ENCODE results near the gene YBX1. TPM values are rescaled to one million over a fixed set of nuclear protein-coding genes. Genes with fewer than 3 reads are reported as not detected.

The YBX1 gene
- total and polyA plus RNA-seq, 2 donors (not counting 1 experiment from before 2014, with no cell fraction given): 164 to 345 TPM

DNA sequence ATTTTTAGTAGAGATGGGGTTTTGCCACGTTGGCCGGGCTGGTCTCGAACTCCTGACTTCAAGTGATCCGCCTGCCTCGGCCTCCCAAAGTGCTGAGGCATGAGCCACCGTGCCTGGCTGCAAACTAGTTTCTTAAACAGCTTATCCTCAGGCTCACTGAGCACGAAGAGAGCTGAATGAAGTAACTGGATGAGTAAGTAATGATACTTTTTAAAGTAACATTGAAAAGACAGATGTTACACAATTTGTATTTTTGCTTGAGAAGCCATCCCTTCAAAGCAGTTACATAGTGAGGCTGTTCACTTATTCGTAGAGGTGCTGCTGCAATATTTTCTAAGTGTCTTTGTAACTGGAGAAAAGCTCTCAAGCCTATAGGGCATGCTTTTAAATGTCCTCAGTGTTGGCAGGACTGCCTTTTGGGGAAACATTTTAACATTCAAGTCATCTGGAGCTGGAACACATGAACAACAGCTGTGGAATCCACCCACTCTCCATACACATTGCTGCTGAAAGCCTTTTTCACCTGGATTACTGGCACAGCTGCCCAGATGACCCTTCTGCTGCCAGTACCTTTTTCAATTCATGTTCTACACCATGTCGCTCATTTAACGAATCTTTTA is 2.7 kb upstream of the YBX1 start:
- Histone ChIP-seq H3K4me1 (ENCODE audit: control insufficient read depth in 2 of 2, insufficient read depth in 2 of 2, low read length in 2 of 2) (peaks cover 24 to 25% of the 10 kb centered on the region in 2 donors), H3K27me3 (replicated peaks in 1 of 4; ENCODE audit: control extremely low read depth in 1 of 4, control insufficient read depth in 3 of 4, insufficient read depth in 4 of 4, low read length in 3 of 4) (no peaks in the 10 kb centered on the region), H3K27ac (ENCODE audit: low read length in 2 of 2) (no peak overlapping the region), H2AFZ (ENCODE audit: insufficient read depth, low read depth, low read length, poor library complexity, severe bottlenecking) (no peak overlapping the region), H3K36me3 (replicated peaks in 1 of 2; ENCODE audit: control extremely low read depth in 1 of 2, control insufficient read depth in 1 of 2, extremely low read depth in 1 of 2, insufficient read depth in 2 of 2, low read length in 1 of 2) (peaks cover 0 to 20% of the 10 kb centered on the region in 2 experiments), H4K20me1 (ENCODE audit: control insufficient read depth, insufficient read depth, low read length, poor library complexity, severe bottlenecking) (peaks cover 15% of the 10 kb centered on the region), H3K4me3 (ENCODE audit: control extremely low read depth in 1 of 5, extremely low read depth in 1 of 5, insufficient read depth in 1 of 5, low read depth in 2 of 5, low read length in 4 of 5) (no peak overlapping the region), H3K4me2 (replicated peaks; ENCODE audit: low read depth, low read length, poor library complexity, severe bottlenecking) (no peak overlapping the region), H3K9me3 (ENCODE audit: control extremely low read depth in 1 of 3, control insufficient read depth in 2 of 3, insufficient read depth in 1 of 3, low read length in 2 of 3) (no peaks in the 10 kb centered on the region), H3K79me2 (ENCODE audit: control insufficient read depth, insufficient read depth, low read length) (peaks cover 31% of the 10 kb centered on the region), H3K9ac (ENCODE audit: low read length) (no peak overlapping the region)
- no peak overlapping the region for H3K4me3 Mint-ChIP-seq
- no peaks in the 10 kb centered on the region for H3K9me3 Mint-ChIP-seq (ENCODE audit: insufficient read depth)
- no peak for TF ChIP-seq EZH2 (IDR thresholded peaks at IDR 0.05; ENCODE audit: borderline replicate concordance, insufficient read depth, low read depth, low read length, poor library complexity, severe bottlenecking)
- TF ChIP-seq, protein P1, sequence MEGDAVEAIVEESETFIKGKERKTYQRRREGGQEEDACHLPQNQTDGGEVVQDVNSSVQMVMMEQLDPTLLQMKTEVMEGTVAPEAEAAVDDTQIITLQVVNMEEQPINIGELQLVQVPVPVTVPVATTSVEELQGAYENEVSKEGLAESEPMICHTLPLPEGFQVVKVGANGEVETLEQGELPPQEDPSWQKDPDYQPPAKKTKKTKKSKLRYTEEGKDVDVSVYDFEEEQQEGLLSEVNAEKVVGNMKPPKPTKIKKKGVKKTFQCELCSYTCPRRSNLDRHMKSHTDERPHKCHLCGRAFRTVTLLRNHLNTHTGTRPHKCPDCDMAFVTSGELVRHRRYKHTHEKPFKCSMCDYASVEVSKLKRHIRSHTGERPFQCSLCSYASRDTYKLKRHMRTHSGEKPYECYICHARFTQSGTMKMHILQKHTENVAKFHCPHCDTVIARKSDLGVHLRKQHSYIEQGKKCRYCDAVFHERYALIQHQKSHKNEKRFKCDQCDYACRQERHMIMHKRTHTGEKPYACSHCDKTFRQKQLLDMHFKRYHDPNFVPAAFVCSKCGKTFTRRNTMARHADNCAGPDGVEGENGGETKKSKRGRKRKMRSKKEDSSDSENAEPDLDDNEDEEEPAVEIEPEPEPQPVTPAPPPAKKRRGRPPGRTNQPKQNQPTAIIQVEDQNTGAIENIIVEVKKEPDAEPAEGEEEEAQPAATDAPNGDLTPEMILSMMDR (IDR thresholded peaks at IDR 0.05): no peak
- ATAC-seq (ENCODE audit: low read depth): no peak
- ChIA-PET POLR2A (no interaction called here), CTCF (interaction anchor here (1.1 to 1.4 kb wide), 3 partner anchors 21 to 87 kb away, joined by 3 to 4 read pairs (median 3); partner anchors contain the start of genes P3H1 and PPIH)
- WGBS (ENCODE audit: insufficient coverage): 90% methylated on average over 4 of the region's 10 CpGs
- intact Hi-C loops (cut with micrococcal nuclease): no loop called here
- H3K27me3 Mint-ChIP-seq: no peaks in the 10 kb centered on the region
- no peak overlapping the region for H3K27ac Mint-ChIP-seq
- peaks cover 30% of the 10 kb centered on the region for H3K4me1 Mint-ChIP-seq
- DNase-seq: no peak

DNA sequence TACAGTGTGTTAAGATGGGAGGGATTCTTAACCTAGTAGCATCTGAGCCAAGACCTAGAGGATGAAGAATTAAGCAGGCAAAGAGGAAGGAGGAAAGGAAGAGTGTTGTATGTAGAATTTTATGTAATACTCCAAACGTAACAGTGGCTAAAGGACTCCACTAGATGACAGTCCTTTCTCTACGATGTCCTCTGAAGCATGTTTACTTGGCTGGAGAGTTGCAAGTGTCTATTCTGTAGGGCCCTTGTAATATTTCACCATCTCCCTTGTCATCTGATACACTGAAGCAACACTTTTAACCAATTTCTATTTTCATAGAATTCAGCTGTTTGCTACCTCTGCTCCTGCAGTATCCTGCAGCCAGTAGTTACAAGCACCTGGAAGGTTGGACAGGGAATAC is 2.2 kb upstream of the YBX1 start:
- Mint-ChIP-seq H3K4me1 (peaks cover 36% of the 10 kb centered on the region), H3K4me3 (peak overlapping the region; percentile 99), H3K9me3 (ENCODE audit: insufficient read depth) (no peaks in the 10 kb centered on the region), H3K27me3 (no peaks in the 10 kb centered on the region), H3K27ac (no peak overlapping the region)
- H3K9me3 ChIP-seq (ENCODE audit: control extremely low read depth in 1 of 3, control insufficient read depth in 2 of 3, insufficient read depth in 1 of 3, low read length in 2 of 3): no peaks in the 10 kb centered on the region
- no peak overlapping the region for H3K4me2 ChIP-seq (replicated peaks; ENCODE audit: low read depth, low read length, poor library complexity, severe bottlenecking)
- intact Hi-C loops (cut with micrococcal nuclease): no loop called here
- H3K27me3 ChIP-seq (replicated peaks in 1 of 4; ENCODE audit: control extremely low read depth in 1 of 4, control insufficient read depth in 3 of 4, insufficient read depth in 4 of 4, low read length in 3 of 4): no peaks in the 10 kb centered on the region
- H3K4me3 ChIP-seq (ENCODE audit: control extremely low read depth in 1 of 5, extremely low read depth in 1 of 5, insufficient read depth in 1 of 5, low read depth in 2 of 5, low read length in 4 of 5): no peak overlapping the region
- ATAC-seq (ENCODE audit: low read depth): no peak
- CTCF ChIA-PET: interaction anchor here (1.2 to 1.4 kb wide), 2 partner anchors 22 to 86 kb away, joined by 3 read pairs; partner anchors contain the start of genes P3H1 and PPIH
- WGBS (ENCODE audit: insufficient coverage): 83% methylated on average over 1 of the region's 2 CpGs
- no peak overlapping the region for H2AFZ ChIP-seq (ENCODE audit: insufficient read depth, low read depth, low read length, poor library complexity, severe bottlenecking)
- DNase-seq: no peak
- no peak overlapping the region for H3K27ac ChIP-seq (ENCODE audit: low read length in 2 of 2)
- TF ChIP-seq, protein P1 (IDR thresholded peaks at IDR 0.05): no peak
- H3K9ac ChIP-seq (ENCODE audit: low read length): no peak overlapping the region
- peaks cover 30 to 31% of the 10 kb centered on the region in 2 donors for H3K4me1 ChIP-seq (ENCODE audit: control insufficient read depth in 2 of 2, insufficient read depth in 2 of 2, low read length in 2 of 2)
- POLR2A ChIA-PET: no interaction called here
- peaks cover 21% of the 10 kb centered on the region for H4K20me1 ChIP-seq (ENCODE audit: control insufficient read depth, insufficient read depth, low read length, poor library complexity, severe bottlenecking)
- peaks cover 36% of the 10 kb centered on the region for H3K79me2 ChIP-seq (ENCODE audit: control insufficient read depth, insufficient read depth, low read length)
- H3K36me3 ChIP-seq (replicated peaks in 1 of 2; ENCODE audit: control extremely low read depth in 1 of 2, control insufficient read depth in 1 of 2, extremely low read depth in 1 of 2, insufficient read depth in 2 of 2, low read length in 1 of 2): peaks cover 0 to 24% of the 10 kb centered on the region in 2 experiments

Measured in B cell (primary cell).